HUES64 (cell line): ENCODE measurements around the gene CDX1.

ENCODE experiments used
- H3K27ac ChIP-seq: 2 replicates; pipeline ENCODE4 v1.7.0; 2013; ENCODE audit warnings: low read depth, low read length, inconsistent platforms
- H3K27me3 ChIP-seq: 2 replicates; pipeline ENCODE4 v1.6.1; 2013; ENCODE audit warnings: mild to moderate bottlenecking, low read length; ENCODE audit not compliant: insufficient read depth
- H3K36me3 ChIP-seq: 2 replicates; pipeline ENCODE4 v1.6.1; 2013; ENCODE audit warnings: mild to moderate bottlenecking, low read length; ENCODE audit not compliant: insufficient read depth
- H3K4me1 ChIP-seq: 2 replicates; pipeline ENCODE4 v1.6.1; 2013; ENCODE audit warnings: mild to moderate bottlenecking, low read length, moderate library complexity; ENCODE audit not compliant: insufficient read depth
- H3K4me3 ChIP-seq: 2 replicates; pipeline ENCODE4 v1.5.1; 2013; ENCODE audit warnings: mild to moderate bottlenecking, low read length, moderate library complexity
- H3K9ac ChIP-seq: 2 replicates; pipeline ENCODE4 v1.6.1; 2013; ENCODE audit warnings: mild to moderate bottlenecking, low read depth, low read length
- H3K9me3 ChIP-seq: 2 replicates; pipeline ENCODE4 v1.6.1; 2013; ENCODE audit warnings: low read depth, low read length; ENCODE audit not compliant: insufficient read depth
- WGBS: fragments of 150-250, 120-280 bp; methylation state at CpG from one replicate; pipeline ENCODE4 v1.1.7; 2013; ENCODE audit warnings: missing lambda C conversion rate; 5-methylcytosine and 5-hydroxymethylcytosine counted together

CDX1 gene

DNA sequence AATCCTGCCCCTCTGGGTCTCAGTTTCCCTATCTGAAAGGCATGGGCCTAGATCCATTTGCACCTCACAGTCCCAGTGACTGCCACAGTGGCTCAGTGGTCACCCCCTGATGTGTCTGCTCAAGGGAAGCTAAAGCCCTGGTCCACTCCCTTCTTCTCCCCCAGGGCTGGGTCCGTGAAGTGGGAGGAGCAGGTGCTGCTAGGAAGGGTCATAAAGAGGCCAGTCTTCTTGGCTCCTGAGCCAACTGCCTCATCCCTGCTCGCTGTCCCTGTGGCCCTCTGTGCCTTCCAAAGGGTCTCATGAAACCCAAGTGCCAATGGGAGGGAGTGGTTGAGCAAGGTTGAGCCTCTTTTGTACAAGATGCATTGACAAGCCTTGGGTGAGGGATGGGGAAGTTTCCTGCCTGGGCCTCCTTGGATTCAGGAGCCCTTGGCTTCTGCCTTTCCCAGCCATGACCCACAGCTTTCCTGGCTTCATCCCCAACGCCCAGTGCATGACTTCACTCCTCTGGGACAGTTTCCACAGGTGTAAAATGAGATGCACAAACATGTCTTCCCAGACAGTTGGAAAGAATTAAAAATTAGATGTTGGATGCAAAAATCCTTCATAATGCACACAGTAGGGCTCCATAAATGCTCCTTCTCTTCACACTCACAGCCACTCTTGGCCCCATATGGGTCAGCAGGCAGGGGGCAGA, 21.7 kb downstream of the CDX1 start:
- no peak overlapping the region for H3K4me3 ChIP-seq
- H3K4me1 ChIP-seq = peaks cover 19% of the 10 kb centered on the region; the same call in 1 of the 2 replicates
- H3K27ac ChIP-seq = no peak overlapping the region
- no peaks in the 10 kb centered on the region for H3K9me3 ChIP-seq
- 84% methylated on average over 3 of the region's 3 CpGs for WGBS
- H3K9ac ChIP-seq = no peak overlapping the region
- H3K27me3 ChIP-seq = peaks cover 92% of the 10 kb centered on the region
- H3K36me3 ChIP-seq = no peaks in the 10 kb centered on the region

- H3K27me3 ChIP-seq = peaks cover 90% of the 10 kb centered on the region
- peak overlapping the region; percentile 50; the same call in 1 of the 2 replicates for H3K4me3 ChIP-seq
- H3K36me3 ChIP-seq = no peaks in the 10 kb centered on the region
- H3K27ac ChIP-seq = no peak overlapping the region
- no peaks in the 10 kb centered on the region for H3K9me3 ChIP-seq
- no peak overlapping the region for H3K9ac ChIP-seq
- H3K4me1 ChIP-seq = peaks cover 19% of the 10 kb centered on the region; the same call in 1 of the 2 replicates
- WGBS = 69% methylated on average over 3 of the region's 3 CpGs
Observed at GRCh38 chr5:150189326-150189725, 22.7 kb downstream of the CDX1 start.

GRCh38 chr5:150189728-150190502, 23.3 kb downstream of the CDX1 start, which contains the start of gene SLC6A7:
SLC6A7 (plus strand) TSS chr5:150190062; CDS start chr5:150190328, 266 bp downstream.
- 3% methylated on average over 58 of the region's 58 CpGs for WGBS
- Histone ChIP-seq H3K4me1 (peaks cover 19% of the 10 kb centered on the region; the same call in 1 of the 2 replicates), H3K36me3 (no peaks in the 10 kb centered on the region), H3K9me3 (no peaks in the 10 kb centered on the region), H3K27ac (no peak within 1 kb of the TSS), H3K27me3 (peaks cover 84% of the 10 kb centered on the region), H3K9ac (no peak within 1 kb of the TSS), H3K4me3 (peak within 1 kb of the TSS; percentile 50)

DNA sequence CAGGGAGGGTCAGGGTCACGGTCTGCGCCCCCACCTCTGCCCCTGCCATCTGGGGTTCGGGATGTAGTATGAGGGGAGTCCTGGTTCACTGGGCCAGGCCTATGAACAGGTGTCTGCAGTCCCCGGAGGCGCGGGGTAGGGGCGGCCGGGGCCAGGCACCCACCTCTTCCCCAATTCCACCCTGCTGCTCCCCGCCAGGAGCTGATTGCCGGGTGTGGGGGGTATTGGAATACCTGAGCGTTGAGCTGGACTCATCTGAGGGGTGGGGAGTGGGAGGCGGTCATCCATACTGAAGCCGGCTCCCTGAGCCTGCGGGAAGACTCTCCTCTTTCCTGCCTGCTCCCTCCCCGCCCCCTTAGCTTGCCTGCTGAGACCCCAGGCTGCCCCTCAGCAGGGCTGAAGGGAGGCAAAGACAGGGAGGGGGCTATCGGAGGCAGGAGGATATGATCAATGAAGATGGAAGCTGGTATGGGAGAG, 24.0 kb downstream of the CDX1 start:
- Histone ChIP-seq H3K36me3 (no peaks in the 10 kb centered on the region), H3K27ac (no peak overlapping the region), H3K4me1 (peaks cover 15% of the 10 kb centered on the region; the same call in 1 of the 2 replicates), H3K4me3 (peak overlapping the region; percentile 50), H3K9ac (no peak overlapping the region), H3K27me3 (peaks cover 78% of the 10 kb centered on the region), H3K9me3 (no peaks in the 10 kb centered on the region)
- 12% methylated on average over 15 of the region's 16 CpGs for WGBS

- Histone ChIP-seq H3K27ac (no peak overlapping the region), H3K4me1 (peaks cover 10% of the 10 kb centered on the region; the same call in 1 of the 2 replicates), H3K36me3 (no peaks in the 10 kb centered on the region), H3K9me3 (no peaks in the 10 kb centered on the region), H3K9ac (no peak overlapping the region), H3K27me3 (peaks cover 73% of the 10 kb centered on the region), H3K4me3 (no peak overlapping the region)
- 18% methylated on average over 2 of the region's 2 CpGs for whole genome bisulfite sequencing
Observed at GRCh38 chr5:150190987-150191386, 24.4 kb downstream of the CDX1 start.

- whole genome bisulfite sequencing = 77% methylated on average over 4 of the region's 4 CpGs
- peaks cover 58% of the 10 kb centered on the region for H3K27me3 ChIP-seq
- H3K9ac ChIP-seq = no peak overlapping the region
- H3K9me3 ChIP-seq = no peaks in the 10 kb centered on the region
- no peaks in the 10 kb centered on the region for H3K36me3 ChIP-seq
- H3K27ac ChIP-seq = no peak overlapping the region
- H3K4me1 ChIP-seq = 0 out of 2 replicates have a peak, but pooled peaks cover 7% of the 10 kb centered on the region
- H3K4me3 ChIP-seq = no peak overlapping the region
Observed at GRCh38 chr5:150192462-150192861, 25.9 kb downstream of the CDX1 start.

DNA sequence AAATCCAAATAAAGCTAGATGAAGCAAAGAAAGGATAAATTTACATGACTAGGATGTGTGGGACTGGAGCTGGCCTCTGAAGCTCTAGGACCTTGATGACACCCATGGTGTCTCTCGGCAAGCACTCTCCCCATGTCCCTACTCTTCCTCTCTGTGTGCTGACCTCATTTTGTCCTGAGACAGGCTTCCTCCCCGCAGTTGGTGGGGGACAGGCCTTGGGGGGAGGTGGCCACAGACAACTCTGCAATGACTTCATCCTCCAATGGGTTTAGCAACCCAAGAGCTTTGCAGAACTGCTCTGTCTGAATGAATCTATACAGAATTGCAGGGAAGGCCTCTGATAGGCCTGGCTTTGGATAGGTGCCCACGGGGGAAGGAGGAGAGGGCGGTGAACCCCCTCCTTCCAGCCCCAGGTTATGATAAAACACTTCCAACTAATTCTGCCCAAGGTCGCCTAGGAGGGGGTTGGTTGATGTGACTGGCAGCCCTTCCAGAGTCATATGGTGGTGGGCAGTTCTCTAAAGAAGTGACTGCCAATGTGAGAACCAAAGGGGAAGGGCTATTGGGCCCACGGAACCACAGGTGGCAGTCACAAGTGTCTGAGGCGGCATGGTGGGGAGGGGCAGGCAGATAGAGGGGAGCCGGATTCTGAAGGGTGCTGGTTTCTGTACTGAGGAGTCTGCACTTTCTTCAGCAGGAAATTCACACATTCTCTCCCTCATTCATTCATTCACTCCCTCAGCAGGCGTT, 29.3 kb downstream of the CDX1 start:
- Histone ChIP-seq H3K4me3 (no peak overlapping the region), H3K27ac (no peak overlapping the region), H3K4me1 (0 out of 2 replicates have a peak, but pooled peaks cover 3% of the 10 kb centered on the region), H3K9me3 (no peaks in the 10 kb centered on the region), H3K36me3 (no peaks in the 10 kb centered on the region), H3K27me3 (peaks cover 34% of the 10 kb centered on the region), H3K9ac (no peak overlapping the region)
- 85% methylated on average over 8 of the region's 9 CpGs for WGBS

DNA sequence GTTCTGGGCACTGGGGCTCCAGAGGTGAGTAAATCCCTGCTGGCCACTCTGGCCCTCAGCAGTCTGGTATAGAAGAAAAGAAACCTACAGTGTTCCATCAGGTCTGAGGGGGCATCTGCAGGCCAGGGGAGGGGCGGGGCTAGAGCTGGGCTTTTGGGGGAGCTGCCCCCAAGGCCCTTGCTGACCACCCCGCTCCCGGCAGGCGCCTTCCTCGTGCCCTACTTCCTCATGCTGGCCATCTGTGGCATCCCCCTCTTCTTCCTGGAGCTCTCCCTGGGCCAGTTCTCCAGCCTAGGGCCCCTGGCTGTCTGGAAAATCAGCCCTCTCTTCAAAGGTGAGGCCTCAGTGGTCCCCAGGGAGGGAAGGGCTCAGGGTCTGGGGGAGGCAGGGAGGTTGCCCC, 29.9 kb downstream of the CDX1 start:
- no peak overlapping the region for H3K4me3 ChIP-seq
- no peaks in the 10 kb centered on the region for H3K9me3 ChIP-seq
- WGBS = 95% methylated on average over 5 of the region's 5 CpGs
- H3K4me1 ChIP-seq = no peaks in the 10 kb centered on the region
- no peak overlapping the region for H3K9ac ChIP-seq
- H3K27ac ChIP-seq = no peak overlapping the region
- H3K36me3 ChIP-seq = no peaks in the 10 kb centered on the region
- H3K27me3 ChIP-seq = peaks cover 29% of the 10 kb centered on the region

GRCh38 chr5:150196986-150197385, 30.4 kb downstream of the CDX1 start:
- Histone ChIP-seq H3K36me3 (no peaks in the 10 kb centered on the region), H3K27ac (no peak overlapping the region), H3K9ac (no peak overlapping the region), H3K27me3 (peaks cover 24% of the 10 kb centered on the region), H3K4me1 (no peaks in the 10 kb centered on the region), H3K4me3 (no peak overlapping the region), H3K9me3 (no peaks in the 10 kb centered on the region)
- 95% methylated on average over 16 of the region's 16 CpGs for WGBS

- WGBS = no CpG with 5 or more reads among the region's 1 CpG
- H3K4me3 ChIP-seq = no peak overlapping the region
- no peaks in the 10 kb centered on the region for H3K36me3 ChIP-seq
- H3K9ac ChIP-seq = no peak overlapping the region
- H3K9me3 ChIP-seq = no peaks in the 10 kb centered on the region
- no peak overlapping the region for H3K27ac ChIP-seq
- H3K27me3 ChIP-seq = peaks cover 19% of the 10 kb centered on the region
- no peaks in the 10 kb centered on the region for H3K4me1 ChIP-seq
Observed at GRCh38 chr5:150197476-150197875, 30.9 kb downstream of the CDX1 start.
